Measurements from ENCODE around the gene CSNK2A3. TPM values are rescaled to one million over a fixed set of nuclear protein-coding genes. Genes with fewer than 3 reads are reported as not detected.

CSNK2A3 gene
- total and polyA plus RNA-seq, 2 of the 13 experiments (the other 11 are each of a cell fraction or from before 2014, with no cell fraction given): 1.7 to 3.5 TPM

DNA sequence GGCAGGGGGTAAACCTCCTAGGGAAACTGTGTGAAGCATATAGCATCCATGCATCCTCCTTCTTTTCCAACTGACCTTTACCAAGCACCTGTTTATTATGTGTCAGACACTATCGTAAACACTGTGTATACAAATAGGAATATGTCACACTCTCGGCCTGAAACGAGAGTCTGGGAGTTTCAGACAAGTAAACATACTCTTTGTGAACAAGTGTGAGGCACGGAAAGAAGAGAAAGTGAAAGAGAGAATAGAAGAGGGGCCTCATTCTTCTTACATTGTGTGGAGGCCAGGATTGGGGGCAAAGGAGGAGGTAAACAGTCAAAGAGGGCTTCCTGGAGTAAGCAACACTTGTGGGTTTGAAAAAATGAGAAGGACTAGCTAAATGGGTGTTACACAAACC is 16.4 kb downstream of the CSNK2A3 start (continued):
- TF ChIP-seq RBM39 (IDR thresholded peaks at IDR 0.05; ENCODE audit: low read depth, low read length, poor library complexity, severe bottlenecking) (no peak), ZNF562 (CRISPR knock-in tag; IDR thresholded peaks at IDR 0.05; ENCODE audit: borderline replicate concordance) (no peak)

DNA sequence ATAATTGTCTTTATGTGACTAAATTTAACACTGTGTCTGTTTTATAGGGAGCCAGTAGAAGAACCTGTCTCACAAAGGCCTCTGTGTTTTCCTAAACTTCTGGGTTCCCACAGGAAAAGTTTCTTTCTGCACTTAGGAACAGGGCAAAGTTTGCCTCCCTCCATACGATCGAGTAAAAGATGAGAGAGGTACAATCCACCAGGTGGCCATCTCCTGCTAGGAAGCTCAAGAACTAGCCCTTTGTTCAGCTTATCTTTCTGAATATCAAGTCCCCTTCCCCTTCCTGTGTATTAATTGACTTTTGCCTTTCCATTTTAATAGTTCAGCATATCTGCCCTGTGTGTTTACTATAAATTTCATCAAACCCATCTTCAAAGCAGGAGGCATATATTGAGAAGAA is 18.0 kb downstream of the CSNK2A3 start:
- 3% methylated on average over 2 of the region's 2 CpGs for WGBS (ENCODE audit: low lambda C conversion rate)
- ChIA-PET POLR2A (no interaction called here), CTCF (ENCODE audit: low intra/inter-chr PET ratio, low total read pairs) (no interaction called here)
- Histone ChIP-seq H3K27me3 (ENCODE audit: control insufficient read depth in 1 of 2, insufficient read depth in 2 of 2, low read length in 2 of 2) (peaks cover 0 to 4% of the 10 kb centered on the region in 2 experiments; a peak in 2 of 5 replicates), H3K36me3 (replicated peaks in 1 of 2; ENCODE audit: control insufficient read depth in 1 of 2, insufficient read depth in 2 of 2, low read length in 2 of 2) (no peaks in the 10 kb centered on the region), H4K20me1 (ENCODE audit: insufficient read depth, low read length) (no peaks in the 10 kb centered on the region), H3K4me1 (ENCODE audit: insufficient read depth, low read length) (no peaks in the 10 kb centered on the region), H3K4me3 (replicated peaks in 1 of 3; ENCODE audit: insufficient read depth in 1 of 3, low read depth in 2 of 3, low read length in 3 of 3) (no peak overlapping the region), H3K9ac (ENCODE audit: insufficient read depth, low read depth, low read length) (no peak overlapping the region), H2AFZ (ENCODE audit: low read length) (no peak overlapping the region), H3K79me2 (ENCODE audit: insufficient read depth, low read length) (no peaks in the 10 kb centered on the region), H3K9me3 (ENCODE audit: low read length) (no peaks in the 10 kb centered on the region), H3K4me2 (ENCODE audit: low read depth, low read length) (no peak overlapping the region), H3K27ac (ENCODE audit: extremely low read length, insufficient read depth, low read length) (no peak overlapping the region)
- BruUV-seq (replicated peaks): no TSS peak
- intact Hi-C loops (cut with micrococcal nuclease; ENCODE audit: unreplicated experiment): no loop called here
- FAIRE-seq (no peak), DNase-seq (ENCODE audit: low spot score) (no peak), ATAC-seq (no peak)
- in situ Hi-C loops (cut with HindIII; ENCODE audit: extremely low pct_ligation_motif_present, low pct_unique_long_range_greater_than_20kb): no loop called here
- TF ChIP-seq ARNT (IDR thresholded peaks at IDR 0.05): no peak
- TF ChIP-seq FLYWCH1 (CRISPR knock-in tag; IDR thresholded peaks at IDR 0.05): no peak
- no peak for TF ChIP-seq SMYD3 (CRISPR knock-in tag; IDR thresholded peaks at IDR 0.05)
- TF ChIP-seq, protein P1, sequence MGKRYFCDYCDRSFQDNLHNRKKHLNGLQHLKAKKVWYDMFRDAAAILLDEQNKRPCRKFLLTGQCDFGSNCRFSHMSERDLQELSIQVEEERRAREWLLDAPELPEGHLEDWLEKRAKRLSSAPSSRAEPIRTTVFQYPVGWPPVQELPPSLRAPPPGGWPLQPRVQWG (CRISPR knock-in tag; IDR thresholded peaks at IDR 0.05; ENCODE audit: borderline replicate concordance, low read depth): no peak
- TF ChIP-seq EED (CRISPR knock-in tag; IDR thresholded peaks at IDR 0.05): no peak
- TF ChIP-seq, protein P2, sequence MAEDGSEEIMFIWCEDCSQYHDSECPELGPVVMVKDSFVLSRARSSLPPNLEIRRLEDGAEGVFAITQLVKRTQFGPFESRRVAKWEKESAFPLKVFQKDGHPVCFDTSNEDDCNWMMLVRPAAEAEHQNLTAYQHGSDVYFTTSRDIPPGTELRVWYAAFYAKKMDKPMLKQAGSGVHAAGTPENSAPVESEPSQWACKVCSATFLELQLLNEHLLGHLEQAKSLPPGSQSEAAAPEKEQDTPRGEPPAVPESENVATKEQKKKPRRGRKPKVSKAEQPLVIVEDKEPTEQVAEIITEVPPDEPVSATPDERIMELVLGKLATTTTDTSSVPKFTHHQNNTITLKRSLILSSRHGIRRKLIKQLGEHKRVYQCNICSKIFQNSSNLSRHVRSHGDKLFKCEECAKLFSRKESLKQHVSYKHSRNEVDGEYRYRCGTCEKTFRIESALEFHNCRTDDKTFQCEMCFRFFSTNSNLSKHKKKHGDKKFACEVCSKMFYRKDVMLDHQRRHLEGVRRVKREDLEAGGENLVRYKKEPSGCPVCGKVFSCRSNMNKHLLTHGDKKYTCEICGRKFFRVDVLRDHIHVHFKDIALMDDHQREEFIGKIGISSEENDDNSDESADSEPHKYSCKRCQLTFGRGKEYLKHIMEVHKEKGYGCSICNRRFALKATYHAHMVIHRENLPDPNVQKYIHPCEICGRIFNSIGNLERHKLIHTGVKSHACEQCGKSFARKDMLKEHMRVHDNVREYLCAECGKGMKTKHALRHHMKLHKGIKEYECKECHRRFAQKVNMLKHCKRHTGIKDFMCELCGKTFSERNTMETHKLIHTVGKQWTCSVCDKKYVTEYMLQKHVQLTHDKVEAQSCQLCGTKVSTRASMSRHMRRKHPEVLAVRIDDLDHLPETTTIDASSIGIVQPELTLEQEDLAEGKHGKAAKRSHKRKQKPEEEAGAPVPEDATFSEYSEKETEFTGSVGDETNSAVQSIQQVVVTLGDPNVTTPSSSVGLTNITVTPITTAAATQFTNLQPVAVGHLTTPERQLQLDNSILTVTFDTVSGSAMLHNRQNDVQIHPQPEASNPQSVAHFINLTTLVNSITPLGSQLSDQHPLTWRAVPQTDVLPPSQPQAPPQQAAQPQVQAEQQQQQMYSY (CRISPR knock-in tag; IDR thresholded peaks at IDR 0.05): no peak
- TF ChIP-seq, protein P3, sequence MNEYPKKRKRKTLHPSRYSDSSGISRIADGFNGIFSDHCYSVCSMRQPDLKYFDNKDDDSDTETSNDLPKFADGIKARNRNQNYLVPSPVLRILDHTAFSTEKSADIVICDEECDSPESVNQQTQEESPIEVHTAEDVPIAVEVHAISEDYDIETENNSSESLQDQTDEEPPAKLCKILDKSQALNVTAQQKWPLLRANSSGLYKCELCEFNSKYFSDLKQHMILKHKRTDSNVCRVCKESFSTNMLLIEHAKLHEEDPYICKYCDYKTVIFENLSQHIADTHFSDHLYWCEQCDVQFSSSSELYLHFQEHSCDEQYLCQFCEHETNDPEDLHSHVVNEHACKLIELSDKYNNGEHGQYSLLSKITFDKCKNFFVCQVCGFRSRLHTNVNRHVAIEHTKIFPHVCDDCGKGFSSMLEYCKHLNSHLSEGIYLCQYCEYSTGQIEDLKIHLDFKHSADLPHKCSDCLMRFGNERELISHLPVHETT (CRISPR knock-in tag; conservative IDR thresholded peaks at IDR 0.05): no peak
- no peak for TF ChIP-seq MTF1 (CRISPR knock-in tag; IDR thresholded peaks at IDR 0.05)
- TF ChIP-seq, protein P4, sequence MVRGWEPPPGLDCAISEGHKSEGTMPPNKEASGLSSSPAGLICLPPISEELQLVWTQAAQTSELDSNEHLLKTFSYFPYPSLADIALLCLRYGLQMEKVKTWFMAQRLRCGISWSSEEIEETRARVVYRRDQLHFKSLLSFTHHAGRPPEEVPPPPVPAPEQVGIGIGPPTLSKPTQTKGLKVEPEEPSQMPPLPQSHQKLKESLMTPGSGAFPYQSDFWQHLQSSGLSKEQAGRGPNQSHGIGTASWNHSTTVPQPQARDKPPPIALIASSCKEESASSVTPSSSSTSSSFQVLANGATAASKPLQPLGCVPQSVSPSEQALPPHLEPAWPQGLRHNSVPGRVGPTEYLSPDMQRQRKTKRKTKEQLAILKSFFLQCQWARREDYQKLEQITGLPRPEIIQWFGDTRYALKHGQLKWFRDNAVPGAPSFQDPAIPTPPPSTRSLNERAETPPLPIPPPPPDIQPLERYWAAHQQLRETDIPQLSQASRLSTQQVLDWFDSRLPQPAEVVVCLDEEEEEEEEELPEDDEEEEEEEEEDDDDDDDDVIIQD (CRISPR knock-in tag; IDR thresholded peaks at IDR 0.05; ENCODE audit: low read depth): no peak
- no peak for TF ChIP-seq ZNF567 (CRISPR knock-in tag; IDR thresholded peaks at IDR 0.05; ENCODE audit: borderline replicate concordance)
- TF ChIP-seq KLF16 (CRISPR knock-in tag; IDR thresholded peaks at IDR 0.05): no peak
- TF ChIP-seq ZBTB3 (CRISPR knock-in tag; IDR thresholded peaks at IDR 0.05; ENCODE audit: borderline replicate concordance, low read depth): no peak
- TF ChIP-seq YEATS4 (CRISPR knock-in tag; IDR thresholded peaks at IDR 0.05; ENCODE audit: borderline replicate concordance): no peak
- TF ChIP-seq ZNF724P (CRISPR knock-in tag; IDR thresholded peaks at IDR 0.05; ENCODE audit: borderline replicate concordance): no peak
- TF ChIP-seq SRSF4 (IDR thresholded peaks at IDR 0.05; ENCODE audit: low read depth, low read length, poor library complexity, severe bottlenecking): no peak
- no peak for TF ChIP-seq ZNF703 (CRISPR knock-in tag; IDR thresholded peaks at IDR 0.05; ENCODE audit: borderline replicate concordance)

Measured in HepG2 (cell line).